Prostate gland (tissue), 2 donors: ENCODE data around the gene CDH13.

Source experiments
- CTCF ChIP-seq, 4 experiments: fragments of 200-600 bp in 2 of 4; fragments of 450-650 bp in 2 of 4; sonication (generic) in 2 of 4; IDR thresholded peaks; 1 replicate in 3 of 4; 2 replicates in 1 of 4; pipeline ENCODE4 v1.5.1; 2016 to 2019; ENCODE audit warnings: antibody characterized with exemption in 4 of 4, mild to moderate bottlenecking in 2 of 4, moderate library complexity in 2 of 4
- POLR2A ChIP-seq: fragments of 450-650 bp; IDR thresholded peaks from one replicate; pipeline ENCODE4 v1.6.1; 2016; ENCODE audit warnings: antibody characterized with exemption, mild to moderate bottlenecking

- no peak for TF ChIP-seq CTCF (IDR thresholded peaks at IDR 0.05)
- no peak for TF ChIP-seq POLR2A
Measured at GRCh38 chr16:82598771-82599170, 28.0 kb upstream of the CDH13 start.
